K562 (cell line): ENCODE data around the gene PTPRG. TPM values are rescaled to one million over a fixed set of nuclear protein-coding genes. Genes with fewer than 3 reads are reported as not detected.
"Not testable (repeated sequence)": the region's sequence is repeated elsewhere in the genome, so short reads cannot be mapped to it uniquely, and the experiment has no call there.

ENCODE experiments used
- ATAC-seq: fragments of 200-7000 bp; cut with Tn5 transposase; 3 replicates; pipeline ENCODE4 v1.9.1; 2020; ENCODE audit warnings: moderate library complexity
- BruUV-seq: library from RNA; stranded (reverse); fragments of 400-500 nt; replicated peaks from 2 replicates; lab custom pipeline; 2021; lab: Mats Ljungman, UMichigan
- CTCF ChIA-PET: fragments of 300-600 bp; formaldehyde crosslinking; extraction: SDS; loops from one replicate; lab custom pipeline; 2021; ENCODE audit warnings: low intra/inter-chr PET ratio; lab: Yijun Ruan, JAX
- POLR2A ChIA-PET: fragments of 300-600, 350-650 bp; sonication (Branson Sonifier 250); formaldehyde crosslinking; extraction: SDS; loops from one replicate; lab custom pipeline; 2021; ENCODE audit warnings: antibody characterized with exemption, inconsistent platforms; lab: Yijun Ruan, JAX
- DNase-seq, 4 experiments: peaks; one replicate each; pipeline versions ENCODE4 v3.0.0 to v3.0.0-alpha.2; 2011 to 2018; ENCODE audit warnings: low spot score in 3 of 4, mixed read lengths in 3 of 4; ENCODE audit errors: extremely low read depth in 1 of 4
- FAIRE-seq: peaks from 2 replicates; lab custom pipeline; 2011; peaks lifted over from hg19 to GRCh38; lab: Jason Lieb, UNC
- H2AFZ ChIP-seq: 2 replicates; pipeline ENCODE4 v1.6.0; 2011; ENCODE audit warnings: low read depth, low read length, control low read depth, inconsistent platforms
- H3K27ac ChIP-seq: fragments of 200-600 bp; 3 replicates; pipeline ENCODE4 v1.8.0; 2011; ENCODE audit warnings: low read depth, mild to moderate bottlenecking, control low read depth, inconsistent platforms, low read length, moderate library complexity, mixed read lengths; ENCODE audit errors: extremely low read depth
- H3K27me3 ChIP-seq, 2 experiments: fragments of 300-600 bp in 1 of 2; 2 replicates in 1 of 2; 3 replicates in 1 of 2; pipeline versions ENCODE4 v1.6.0 to v1.8.0; 2011; ENCODE audit warnings: inconsistent platforms in 2 of 2, low read length in 2 of 2, mild to moderate bottlenecking in 1 of 2, mixed read lengths in 1 of 2, moderate library complexity in 1 of 2; ENCODE audit not compliant: control insufficient read depth in 2 of 2, insufficient read depth in 2 of 2
- H3K36me3 ChIP-seq: fragments of 300-600 bp; 3 replicates; pipeline ENCODE4 v1.8.0; 2011; ENCODE audit warnings: mild to moderate bottlenecking, low read length, inconsistent platforms; ENCODE audit not compliant: control insufficient read depth, insufficient read depth
- H3K4me1 ChIP-seq, 2 experiments: fragments of 200-600 bp in 1 of 2; replicated peaks in 1 of 2; 2 replicates in 1 of 2; 3 replicates in 1 of 2; pipeline versions ENCODE4 v1.5.1 to v1.8.0; 2011; ENCODE audit warnings: inconsistent platforms in 2 of 2, low read length in 2 of 2, mild to moderate bottlenecking in 1 of 2, mixed read lengths in 1 of 2, moderate library complexity in 1 of 2; ENCODE audit not compliant: control insufficient read depth in 2 of 2, insufficient read depth in 2 of 2
- H3K4me2 ChIP-seq: 2 replicates; pipeline ENCODE4 v1.6.1; 2011; ENCODE audit warnings: low read length, control low read depth, inconsistent platforms, mixed read lengths; ENCODE audit not compliant: insufficient read depth
- H3K4me3 ChIP-seq: fragments of 200-600 bp; sonication (generic), shearing (Covaris generic); 2 replicates; pipeline ENCODE4 v1.5.1; 2016; ENCODE audit warnings: control low read depth, inconsistent platforms
- H3K79me2 ChIP-seq: fragments of 200-600 bp; 3 replicates; pipeline ENCODE4 v1.8.0; 2011; ENCODE audit warnings: low read length, inconsistent platforms; ENCODE audit not compliant: control insufficient read depth, insufficient read depth
- H3K9ac ChIP-seq, 2 experiments: 2 replicates each; pipeline versions ENCODE4 v1.6.0 to v1.6.1; 2011; ENCODE audit warnings: low read depth in 2 of 2, low read length in 2 of 2, control low read depth in 1 of 2, inconsistent platforms in 1 of 2, mild to moderate bottlenecking in 1 of 2, mixed read lengths in 1 of 2; ENCODE audit not compliant: insufficient read depth in 1 of 2
- H3K9me1 ChIP-seq: one replicate; pipeline ENCODE4 v1.6.0; 2011; ENCODE audit warnings: inconsistent platforms, mild to moderate bottlenecking, low read length, moderate library complexity; ENCODE audit not compliant: control insufficient read depth, insufficient read depth
- H3K9me3 ChIP-seq: replicated peaks from 2 replicates; pipeline ENCODE4 v1.5.1; 2011; ENCODE audit warnings: low read depth, low read length, inconsistent platforms; ENCODE audit not compliant: control insufficient read depth, insufficient read depth
- H4K20me1 ChIP-seq: replicated peaks from 2 replicates; pipeline ENCODE4 v1.6.1; 2011; ENCODE audit warnings: low read length, inconsistent platforms, mixed read lengths; ENCODE audit not compliant: control insufficient read depth, insufficient read depth
- WGBS: fragments of 100-300 bp; shearing (Covaris generic); methylation state at CpG from one replicate; pipeline ENCODE4 v1.1.6; 2016; ENCODE audit warnings: low coverage, mixed read lengths; ENCODE audit not compliant: insufficient coverage; ENCODE audit errors: missing lambda C conversion rate; 5-methylcytosine and 5-hydroxymethylcytosine counted together
- in situ Hi-C: fragments of 300-500 bp; cut with MboI; formaldehyde crosslinking; loops from 4 replicates; pipeline ENCODE4 v1.15.0; 2018; ENCODE audit warnings: inconsistent platforms, mixed read lengths
- intact Hi-C: fragments of 100-400 bp; cut with micrococcal nuclease; formaldehyde crosslinking; loops from 2 replicates; pipeline ENCODE4 v1.14.2; 2022
- polyA plus RNA-seq, 8 experiments: library from polyadenylated mRNA; depleted of rRNA in 4 of 8; stranded (reverse) in 5 of 8; unstranded in 3 of 8; fragments of >200 nt; fragmentation: Nextera tagmentation in 2 of 8; fragmentation: Illumina TruSeq in 1 of 8; extraction: Ambion mirVana in 2 of 8; extraction: Trizol in 1 of 8; gene quantifications; 2 replicates each; pipeline versions ENCODE4 v1.2.1 to v1.2.3, GENCODE V29; 2011 to 2014; ENCODE audit warnings: inconsistent platforms in 1 of 8, missing spikeins in 1 of 8
- total RNA-seq, 7 experiments: library from RNA; depleted of rRNA in 6 of 7; stranded (reverse); fragments of >200 nt in 6 of 7; fragmentation: Illumina TruSeq in 2 of 7; extraction: Trizol in 2 of 7; gene quantifications; 2 replicates each; pipeline versions ENCODE4 v1.2.1 to v1.2.3, GENCODE V29; 2011 to 2021; ENCODE audit warnings: low replicate concordance in 1 of 7
- TF ChIP-seq, protein P1 (sequence below), 2 experiments: fragments of 450-650 bp in 1 of 2; sonication (generic) in 1 of 2; formaldehyde crosslinking in 1 of 2; IDR thresholded peaks; 2 replicates each; pipeline versions ENCODE4 v1.7.1 to v1.9.0; 2016 to 2022; ENCODE audit warnings: inconsistent platforms in 1 of 2, mild to moderate bottlenecking in 1 of 2, missing genetic modification reagents in 1 of 2

PTPRG gene
- total and polyA plus RNA-seq, 9 of the 15 experiments (the other 6 are each of a cell fraction or from before 2014, with no cell fraction given), result 0.16 TPM; not detected in 8

DNA sequence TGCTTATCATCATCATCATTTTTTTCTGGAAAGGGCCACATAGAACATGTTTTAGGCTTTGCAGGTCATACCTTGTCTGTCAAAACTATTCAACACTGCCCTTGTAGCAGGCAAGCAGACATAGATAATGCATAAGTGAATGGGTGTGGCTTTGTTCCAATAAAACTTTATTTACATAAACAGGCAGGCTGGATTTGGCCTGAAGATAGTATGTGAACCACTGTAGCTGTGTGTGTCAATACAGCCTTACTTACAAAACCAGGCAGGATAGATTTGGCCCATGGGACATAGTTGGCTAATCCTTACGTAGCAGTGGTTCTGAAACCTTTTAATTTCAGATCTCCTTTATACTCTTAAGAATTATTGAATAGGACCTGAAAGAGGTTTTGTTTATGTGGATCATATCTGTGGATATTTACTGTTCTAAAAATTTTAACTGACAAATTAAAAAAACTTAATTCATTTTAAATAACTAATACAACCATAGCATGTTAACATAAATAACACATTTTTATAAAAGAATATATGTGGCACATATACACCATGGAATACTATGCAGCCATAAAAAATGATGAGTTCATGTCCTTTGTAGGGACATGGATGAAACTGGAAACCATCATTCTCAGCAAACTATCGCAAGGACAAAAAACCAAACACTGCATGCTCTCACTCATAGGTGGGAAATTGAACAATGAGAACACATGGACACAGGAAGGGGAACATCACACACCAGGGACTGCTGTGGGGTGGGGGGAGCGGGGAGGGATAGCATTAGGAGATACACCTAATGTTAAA is 137.1 kb downstream of the PTPRG start:
- CTCF ChIA-PET, result not testable (repeated sequence)

More for the DNA sequence above, 137.1 kb downstream of the PTPRG start:
- H3K9ac ChIP-seq, H4K20me1 ChIP-seq, H3K79me2 ChIP-seq, H3K27ac ChIP-seq, H3K9me3 ChIP-seq, DNase-seq, H3K4me3 ChIP-seq, BruUV-seq, POLR2A ChIA-PET, H3K27me3 ChIP-seq, ATAC-seq, H3K4me2 ChIP-seq, H3K9me1 ChIP-seq, in situ Hi-C loops, FAIRE-seq, H3K4me1 ChIP-seq, intact Hi-C loops, H2AFZ ChIP-seq, H3K36me3 ChIP-seq: not testable (repeated sequence)
- 0% methylated on average over 1 of the region's 3 CpGs for WGBS
- TF ChIP-seq, protein P1, sequence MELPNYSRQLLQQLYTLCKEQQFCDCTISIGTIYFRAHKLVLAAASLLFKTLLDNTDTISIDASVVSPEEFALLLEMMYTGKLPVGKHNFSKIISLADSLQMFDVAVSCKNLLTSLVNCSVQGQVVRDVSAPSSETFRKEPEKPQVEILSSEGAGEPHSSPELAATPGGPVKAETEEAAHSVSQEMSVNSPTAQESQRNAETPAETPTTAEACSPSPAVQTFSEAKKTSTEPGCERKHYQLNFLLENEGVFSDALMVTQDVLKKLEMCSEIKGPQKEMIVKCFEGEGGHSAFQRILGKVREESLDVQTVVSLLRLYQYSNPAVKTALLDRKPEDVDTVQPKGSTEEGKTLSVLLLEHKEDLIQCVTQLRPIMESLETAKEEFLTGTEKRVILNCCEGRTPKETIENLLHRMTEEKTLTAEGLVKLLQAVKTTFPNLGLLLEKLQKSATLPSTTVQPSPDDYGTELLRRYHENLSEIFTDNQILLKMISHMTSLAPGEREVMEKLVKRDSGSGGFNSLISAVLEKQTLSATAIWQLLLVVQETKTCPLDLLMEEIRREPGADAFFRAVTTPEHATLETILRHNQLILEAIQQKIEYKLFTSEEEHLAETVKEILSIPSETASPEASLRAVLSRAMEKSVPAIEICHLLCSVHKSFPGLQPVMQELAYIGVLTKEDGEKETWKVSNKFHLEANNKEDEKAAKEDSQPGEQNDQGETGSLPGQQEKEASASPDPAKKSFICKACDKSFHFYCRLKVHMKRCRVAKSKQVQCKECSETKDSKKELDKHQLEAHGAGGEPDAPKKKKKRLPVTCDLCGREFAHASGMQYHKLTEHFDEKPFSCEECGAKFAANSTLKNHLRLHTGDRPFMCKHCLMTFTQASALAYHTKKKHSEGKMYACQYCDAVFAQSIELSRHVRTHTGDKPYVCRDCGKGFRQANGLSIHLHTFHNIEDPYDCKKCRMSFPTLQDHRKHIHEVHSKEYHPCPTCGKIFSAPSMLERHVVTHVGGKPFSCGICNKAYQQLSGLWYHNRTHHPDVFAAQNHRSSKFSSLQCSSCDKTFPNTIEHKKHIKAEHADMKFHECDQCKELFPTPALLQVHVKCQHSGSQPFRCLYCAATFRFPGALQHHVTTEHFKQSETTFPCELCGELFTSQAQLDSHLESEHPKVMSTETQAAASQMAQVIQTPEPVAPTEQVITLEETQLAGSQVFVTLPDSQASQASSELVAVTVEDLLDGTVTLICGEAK (IDR thresholded peaks at IDR 0.05), result peak; percentile 60; the same call in 1 of the 2 replicates
- TF ChIP-seq, protein P1 (CRISPR knock-in tag; IDR thresholded peaks at IDR 0.05), result not testable (repeated sequence)
